DMS 273 (cell line): ENCODE data around the gene ZNF750.
A peak's percentile ranks its signal among the peaks of the same experiment; 100 is the strongest.

ENCODE experiments used
- DNase-seq: peaks from one replicate; lab custom pipeline; 2025; ENCODE audit not compliant: unreplicated experiment; lab: John Stamatoyannopoulos, UW

ZNF750 gene

DNA sequence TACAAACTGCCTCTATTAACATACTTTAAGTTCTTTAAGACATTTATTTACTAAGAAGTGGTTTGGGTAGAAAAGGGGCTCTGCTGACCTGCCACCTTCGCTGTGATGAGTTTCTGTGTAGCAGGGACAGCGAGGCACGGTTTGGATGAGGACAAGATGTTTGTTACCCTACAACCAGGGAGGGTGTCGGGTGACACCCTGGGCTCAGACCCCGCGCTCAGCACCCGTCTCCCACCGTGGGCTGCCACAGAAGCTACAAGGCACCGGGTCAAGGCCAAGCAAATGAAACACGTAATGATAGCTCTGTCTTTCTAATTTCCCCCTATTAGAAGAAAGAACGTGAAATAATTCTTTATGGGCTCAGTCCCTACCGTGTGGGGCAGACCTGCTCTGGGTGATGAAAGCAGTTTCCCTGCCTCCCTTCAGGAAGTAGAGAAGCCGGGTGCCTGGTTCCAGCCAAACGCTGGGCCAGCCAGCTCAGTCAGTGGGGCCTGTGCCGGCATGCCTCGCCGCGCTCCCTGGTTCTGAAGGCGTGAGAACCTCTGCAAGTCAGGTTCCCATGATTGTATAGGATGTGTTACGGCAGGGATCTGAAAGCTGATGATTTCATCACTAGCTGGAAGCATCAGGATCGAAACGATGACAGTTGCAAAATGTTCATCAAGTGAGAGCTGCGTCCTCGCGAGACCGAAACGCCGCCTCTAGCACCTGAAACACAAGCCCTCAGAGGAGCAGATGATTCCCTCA is 3.9 kb downstream of the ZNF750 start:
- peak; percentile 22 for DNase-seq

DNA sequence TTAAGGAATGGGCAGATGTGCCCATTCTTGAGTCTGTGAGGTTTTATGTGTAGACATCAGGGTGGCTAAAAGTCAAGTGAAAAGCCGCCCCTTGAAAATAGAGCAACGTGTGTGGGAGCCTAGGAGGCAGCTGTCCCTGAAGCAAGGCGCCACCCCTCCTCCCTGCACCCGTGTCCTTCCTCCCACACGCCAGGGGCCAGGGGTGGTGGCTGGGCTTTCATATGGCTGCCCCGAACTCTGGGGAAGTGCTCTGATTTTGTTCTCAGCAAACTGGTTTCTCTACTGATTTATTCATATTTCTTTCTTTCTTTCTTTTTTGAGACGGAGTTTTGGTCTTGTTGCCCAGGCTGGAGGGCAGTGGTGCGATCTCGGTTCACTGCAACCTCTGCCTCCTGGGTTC is 4.7 kb downstream of the ZNF750 start:
- no peak for DNase-seq

DNA sequence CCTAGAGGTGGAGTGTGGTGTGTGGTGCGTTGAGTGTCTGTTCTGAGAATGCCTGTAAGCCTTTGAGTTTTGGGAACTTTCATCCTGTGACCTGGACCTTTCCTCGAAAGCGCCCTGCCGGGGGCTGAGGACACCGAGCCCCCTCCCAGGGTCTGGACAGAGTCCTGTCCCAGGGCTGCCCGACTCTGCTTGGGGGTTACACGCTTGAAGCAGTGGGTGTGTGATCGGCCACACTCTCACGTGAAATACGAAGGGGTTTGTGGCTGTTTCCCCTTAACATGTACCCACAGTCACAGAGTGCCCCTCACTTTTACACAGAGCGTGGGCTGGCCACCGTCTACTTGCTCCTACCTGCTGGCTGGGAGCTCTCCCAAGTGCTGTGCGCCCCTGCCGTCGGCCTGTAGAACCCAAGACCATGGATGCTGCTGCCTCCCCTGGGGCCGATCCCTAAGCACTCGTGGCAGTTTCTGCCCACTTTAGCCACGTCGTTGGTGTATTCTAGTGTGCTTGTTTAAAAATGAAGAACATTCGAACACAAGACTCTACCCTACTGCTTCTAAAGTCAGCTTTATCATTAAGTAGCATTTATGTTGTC is 6.8 kb downstream of the ZNF750 start:
- no peak for DNase-seq

DNA sequence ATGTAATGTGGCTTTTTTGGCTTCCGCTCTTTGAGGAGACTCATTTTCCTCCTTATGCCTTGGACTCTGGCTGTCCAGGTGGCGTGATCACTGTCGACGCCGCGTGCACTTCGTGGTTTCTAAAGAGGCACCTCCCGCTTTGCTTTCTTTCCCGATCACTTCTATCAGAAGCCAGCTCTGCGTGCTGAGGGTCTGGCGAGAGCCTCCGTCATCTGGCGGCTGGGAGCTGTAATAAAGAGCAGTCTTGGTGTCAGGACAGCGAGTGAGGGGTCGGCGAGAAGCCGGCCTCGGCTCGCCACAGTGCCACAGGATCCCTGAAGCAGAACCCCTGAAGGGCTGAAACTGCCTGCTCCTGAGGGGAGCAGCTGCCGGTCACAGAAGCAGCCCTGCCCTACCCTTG is 7.4 kb downstream of the ZNF750 start:
- DNase-seq, result no peak

DNA sequence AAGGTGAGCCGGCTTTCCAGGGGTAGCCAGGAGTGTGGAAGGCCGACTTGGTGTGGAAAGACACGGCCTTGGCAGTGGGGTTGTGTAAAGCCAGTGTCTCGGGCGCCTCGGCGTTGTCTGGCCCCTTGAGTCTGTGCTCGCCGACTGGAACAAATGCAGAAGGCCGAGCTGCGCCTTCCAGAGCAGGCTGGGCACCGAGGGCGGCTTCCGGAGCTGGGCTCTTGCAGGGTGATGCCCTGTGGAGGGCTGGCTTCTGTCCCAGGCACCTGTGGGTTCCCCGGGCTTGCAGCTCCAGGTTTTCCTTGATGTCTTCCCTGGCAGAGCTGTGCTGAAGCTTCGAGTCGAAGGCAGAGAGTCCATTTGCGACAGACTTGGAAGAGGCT is 8.0 kb downstream of the ZNF750 start:
- DNase-seq, result no peak

DNA sequence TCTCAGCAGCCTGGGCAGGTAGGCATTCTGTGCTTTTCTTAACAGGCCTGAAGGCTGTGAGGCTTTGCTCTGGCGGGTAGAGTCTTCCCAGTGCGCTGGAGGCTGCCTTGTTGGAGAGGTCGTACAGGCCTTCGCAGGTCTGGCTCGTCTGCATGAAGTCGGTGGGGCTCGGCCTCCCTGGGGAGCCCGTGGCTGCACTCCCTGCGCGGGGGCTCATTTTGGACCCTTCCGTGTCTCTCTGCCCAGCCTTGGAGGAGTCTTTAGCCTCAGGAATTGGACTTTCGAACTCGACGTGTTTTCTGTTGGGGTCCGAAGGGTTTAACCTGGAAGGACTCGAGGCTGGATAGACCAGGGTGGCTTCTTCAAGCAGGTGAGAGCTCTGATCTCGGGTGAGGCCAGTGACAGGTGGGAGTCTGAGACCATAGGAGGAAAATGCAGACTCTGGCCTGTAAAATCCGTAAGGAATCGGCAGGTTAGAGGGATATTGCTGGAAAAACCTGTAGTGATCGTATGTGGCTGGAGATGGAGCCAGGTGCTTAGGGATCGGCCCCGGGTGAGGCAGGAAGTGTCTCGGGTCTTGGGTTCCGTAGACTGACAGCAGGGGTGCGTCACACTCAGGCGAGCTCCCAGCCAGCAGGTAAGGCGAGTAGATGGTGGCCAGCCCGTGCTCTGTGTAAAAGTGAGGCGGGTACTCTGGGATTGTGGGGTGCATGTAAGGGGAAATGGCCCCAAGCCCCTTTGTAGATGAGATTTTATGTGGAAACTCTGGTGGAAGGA is 8.6 kb downstream of the ZNF750 start:
- DNase-seq, result no peak

DNA sequence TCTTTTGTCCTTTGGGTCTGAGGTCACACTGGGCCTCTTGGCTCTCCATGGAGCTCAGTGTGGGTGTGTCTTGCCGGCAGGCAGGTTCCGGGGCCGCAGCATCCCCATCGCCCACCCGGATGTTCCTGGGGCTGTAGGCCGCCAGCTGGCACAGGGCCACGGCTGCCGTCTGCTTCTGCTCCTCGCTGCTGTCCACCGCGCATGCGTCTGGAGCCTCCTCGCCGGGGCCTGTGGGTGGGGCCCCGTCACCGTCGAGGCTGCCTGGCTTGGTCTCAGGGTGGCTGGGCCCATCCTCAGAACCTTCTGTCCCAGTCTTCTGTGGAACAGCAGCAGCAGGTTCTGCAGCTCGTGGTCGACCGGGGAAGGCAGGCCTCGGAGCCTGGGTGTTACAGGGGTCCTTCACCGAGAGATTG is 9.6 kb downstream of the ZNF750 start:
- DNase-seq, result peak; percentile 91

DNA sequence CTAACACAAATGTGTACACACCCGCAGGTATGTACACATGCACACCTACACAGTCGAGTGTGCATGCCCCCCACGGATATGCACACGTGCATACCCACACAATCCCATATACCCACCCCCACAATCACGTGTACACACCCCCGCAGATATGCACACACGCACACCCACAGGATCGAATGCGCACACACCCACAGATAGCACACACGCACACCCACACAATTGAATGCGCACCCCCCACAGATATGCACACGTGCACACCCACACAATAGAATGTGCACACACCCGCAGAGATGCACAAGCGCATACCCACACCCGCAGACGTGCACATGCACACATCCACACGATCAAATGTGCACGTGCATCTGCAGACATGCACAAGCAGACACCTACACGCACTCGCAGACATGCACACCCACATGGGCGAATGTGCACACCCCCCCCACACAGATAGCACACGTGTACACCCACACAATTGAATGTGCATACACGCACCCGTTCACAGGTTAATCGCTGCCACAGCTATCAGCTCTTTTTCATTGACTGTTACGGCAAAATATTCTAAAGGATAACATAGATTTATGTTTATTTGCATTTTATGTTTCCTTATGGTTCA is 10.8 kb downstream of the ZNF750 start:
- no peak for DNase-seq

DNA sequence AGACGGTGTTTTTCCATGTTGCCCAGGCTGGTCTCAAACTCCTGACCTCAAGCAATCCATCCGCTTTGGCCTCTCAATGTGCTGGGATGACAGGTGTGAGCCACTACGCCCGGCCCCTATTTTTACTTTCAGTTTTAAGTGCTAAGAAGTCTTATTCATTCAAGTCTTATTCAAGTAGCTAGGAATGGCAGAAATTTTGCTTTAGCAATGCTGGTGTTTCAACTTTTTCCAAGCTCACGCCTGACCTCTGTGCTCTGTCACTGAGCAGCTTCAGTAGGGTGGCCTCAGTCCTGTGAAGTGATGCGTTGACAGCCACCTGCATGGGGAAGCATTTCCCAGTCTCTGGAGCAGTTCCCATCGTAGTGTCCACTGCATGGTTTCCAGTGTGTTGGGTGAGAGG is 12.9 kb downstream of the ZNF750 start:
- DNase-seq, result no peak

DNA sequence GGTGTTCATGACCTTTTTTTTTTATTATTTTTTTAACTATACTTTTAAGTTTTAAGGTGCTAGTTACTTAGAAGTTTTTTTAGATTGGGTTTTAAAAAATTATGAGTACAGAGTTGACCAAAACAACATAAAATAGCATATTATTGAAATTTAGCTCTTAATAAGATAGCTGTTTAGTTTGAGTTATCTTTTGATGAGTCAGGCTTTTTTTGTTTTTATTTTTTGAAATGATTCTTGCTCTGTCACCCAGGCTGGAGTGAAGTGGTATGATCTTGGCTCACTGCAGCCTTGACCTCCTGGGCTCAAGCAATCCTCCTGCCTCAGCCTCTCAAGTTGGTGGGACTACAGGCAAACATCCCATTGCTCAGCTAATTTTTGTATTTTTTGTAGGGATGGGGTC is 13.6 kb downstream of the ZNF750 start:
- DNase-seq, result no peak

DNA sequence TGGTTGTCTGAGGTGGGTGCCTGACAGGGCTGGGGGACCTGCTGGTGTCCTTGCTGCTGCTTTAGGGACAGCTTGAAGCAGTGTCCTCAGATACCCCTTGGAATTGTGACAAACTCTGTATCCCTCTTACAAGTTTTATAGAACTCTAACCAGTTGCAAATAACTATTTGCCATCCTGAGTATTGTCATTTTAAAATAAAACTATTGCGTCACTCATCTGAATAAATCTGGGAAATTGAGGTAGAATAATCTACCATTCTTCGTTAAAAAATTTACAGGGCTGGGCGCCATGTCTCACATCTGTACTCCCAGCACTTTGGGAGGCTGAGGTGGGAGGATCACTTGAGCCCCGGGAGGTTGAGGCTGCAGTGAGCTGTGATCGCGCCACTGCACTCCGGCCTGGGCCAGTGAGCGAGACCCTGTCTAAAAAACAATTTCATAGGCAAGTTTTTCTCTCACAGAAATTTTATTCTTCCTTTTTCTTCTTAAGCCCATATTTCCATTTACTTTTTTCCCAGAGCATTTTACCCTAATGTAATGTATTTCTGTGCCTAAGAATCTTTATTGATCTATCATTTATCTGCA is 14.2 kb downstream of the ZNF750 start:
- DNase-seq, result no peak

DNA sequence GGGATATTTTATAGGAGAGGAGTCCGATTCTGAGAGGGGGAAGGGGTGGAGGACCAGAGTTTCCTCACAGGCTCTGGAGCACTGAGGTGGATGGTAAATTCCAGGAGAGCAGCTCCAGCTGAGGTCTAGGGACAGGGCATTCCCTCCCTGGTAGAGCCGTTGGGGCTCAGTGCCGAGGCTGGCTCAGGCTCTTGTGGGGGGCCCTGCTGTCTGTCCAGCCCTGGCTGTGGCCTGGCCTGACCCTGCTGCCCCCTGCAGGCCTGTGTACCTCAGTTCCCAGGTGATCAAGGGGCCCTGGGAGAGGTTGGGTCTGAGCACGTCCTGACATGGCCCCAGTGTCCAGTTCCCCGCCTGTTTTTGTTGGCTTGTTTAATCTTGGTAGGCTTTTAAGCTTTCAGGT is 16.8 kb downstream of the ZNF750 start:
- DNase-seq, result no peak

DNA sequence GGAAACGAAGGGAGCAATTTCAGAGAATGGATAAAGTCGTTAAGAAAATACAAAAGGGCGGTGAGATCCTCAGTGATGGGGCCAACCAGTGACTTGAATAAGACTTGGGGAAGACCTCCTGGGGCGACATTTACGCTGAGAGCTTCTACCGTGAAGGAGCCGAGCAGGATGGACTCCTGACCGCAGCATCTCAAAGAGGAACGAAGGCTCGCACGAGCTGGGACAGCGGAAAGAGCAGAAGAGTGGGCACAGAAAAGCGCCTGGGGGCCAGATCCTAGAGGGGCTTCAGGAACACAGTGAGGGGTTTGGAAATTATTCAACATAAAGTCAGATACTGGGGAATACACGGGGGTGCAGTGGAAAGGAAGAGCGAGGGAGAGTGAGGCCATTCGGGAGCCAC is 17.5 kb downstream of the ZNF750 start:
- DNase-seq, result no peak

DNA sequence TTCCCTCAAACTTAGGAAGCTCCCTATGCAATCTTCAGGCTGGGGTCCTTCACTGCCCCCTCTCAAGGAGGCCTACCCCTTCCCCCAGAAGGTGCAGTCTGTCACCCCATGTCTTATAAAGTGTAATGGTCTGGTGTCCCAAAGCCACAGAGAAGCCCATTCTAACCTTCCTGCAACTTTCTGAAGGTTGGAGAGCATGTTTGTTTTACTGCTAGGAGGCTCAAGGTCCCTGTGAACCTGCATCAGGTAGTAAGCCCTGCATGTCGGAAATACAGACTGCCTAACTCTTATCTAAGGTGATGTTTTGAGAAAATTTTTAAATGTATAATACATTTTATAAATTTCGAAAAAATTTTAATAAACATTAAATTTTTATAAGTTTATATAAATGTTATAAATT is 18.3 kb downstream of the ZNF750 start:
- DNase-seq, result no peak

DNA sequence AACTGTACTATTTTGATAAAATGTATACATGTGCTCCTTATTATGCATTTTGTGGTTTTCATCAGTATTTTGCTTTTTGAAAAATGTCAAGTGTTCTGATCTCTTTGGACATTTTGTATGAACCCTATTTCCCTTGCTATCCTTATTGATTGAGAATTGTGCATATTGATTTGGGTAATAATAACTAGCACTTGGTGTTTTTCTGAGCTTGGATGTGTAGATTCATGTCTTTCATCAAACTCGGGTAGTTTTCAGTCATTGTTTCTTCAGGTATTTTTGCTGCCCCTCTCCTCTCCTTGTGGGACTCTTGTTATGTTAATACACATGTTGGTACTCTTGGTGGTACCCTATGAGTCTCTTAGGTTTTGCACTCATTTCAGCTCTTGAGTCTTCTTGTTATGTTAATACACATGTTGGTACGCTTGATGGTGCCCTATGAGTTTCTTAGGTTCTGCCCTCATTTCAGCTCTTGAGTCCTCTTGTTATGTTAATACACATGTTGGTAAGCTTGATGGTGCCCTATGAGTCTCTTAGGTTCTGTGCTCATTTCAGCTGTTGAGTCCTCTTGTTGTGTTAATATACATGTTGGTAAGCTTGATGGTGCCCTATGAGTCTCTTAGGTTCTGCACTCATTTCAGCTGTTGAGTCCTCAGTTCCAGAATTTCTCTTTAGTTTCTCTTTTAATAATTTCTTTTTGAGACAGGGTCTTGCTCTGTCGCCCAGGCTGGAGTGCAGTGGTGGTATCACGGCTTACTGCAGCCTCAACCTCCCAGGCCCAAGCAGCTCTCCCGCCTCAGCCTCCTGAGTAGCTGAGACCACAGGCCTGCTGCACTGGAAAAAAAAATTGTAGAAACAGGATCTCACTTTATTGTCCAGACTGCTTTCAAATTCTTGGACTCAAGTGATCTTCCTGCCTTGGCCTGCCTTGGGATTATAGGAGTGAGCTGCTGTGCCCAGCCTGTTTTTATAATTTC is 19.3 kb downstream of the ZNF750 start:
- DNase-seq, result no peak

DNA sequence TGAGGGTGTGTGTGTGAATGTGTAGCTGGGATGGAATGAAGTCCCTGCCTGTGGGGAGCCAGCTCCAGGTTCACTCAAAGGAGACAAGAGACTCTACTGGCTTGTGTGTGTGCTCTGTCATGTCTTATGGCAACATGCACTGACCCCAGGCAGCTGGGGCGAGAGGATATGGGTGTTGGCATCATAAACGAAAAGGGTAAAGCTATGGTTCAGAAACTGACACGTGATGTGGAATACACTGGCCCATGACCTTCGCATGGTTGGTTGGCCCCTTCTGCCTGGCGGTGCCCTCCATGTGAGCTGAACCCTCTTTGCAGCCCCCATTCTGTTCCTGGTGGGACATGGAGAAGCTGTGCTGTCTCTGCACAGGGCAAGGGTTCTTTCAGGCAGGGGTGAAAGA is 21.9 kb downstream of the ZNF750 start:
- DNase-seq, result no peak

DNA sequence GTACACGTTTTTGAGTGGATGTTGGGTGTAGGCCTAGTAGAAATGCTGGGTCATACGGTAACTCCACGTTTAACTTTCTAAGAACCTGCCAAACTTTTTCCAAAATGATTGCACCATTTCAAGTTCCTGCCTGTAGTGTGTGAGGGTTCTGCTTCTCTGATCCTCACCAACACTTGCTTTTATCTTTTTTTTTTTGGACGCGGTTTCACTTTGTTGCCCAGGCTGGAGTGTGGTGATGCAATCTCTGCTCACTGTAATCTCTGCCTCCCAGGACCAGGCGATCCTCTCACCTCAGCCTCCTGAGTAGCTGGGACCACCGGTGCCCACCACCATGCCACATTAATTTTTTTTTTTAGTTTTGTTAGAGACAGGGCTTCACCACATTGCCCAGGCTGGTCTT is 23.5 kb downstream of the ZNF750 start:
- DNase-seq, result no peak

DNA sequence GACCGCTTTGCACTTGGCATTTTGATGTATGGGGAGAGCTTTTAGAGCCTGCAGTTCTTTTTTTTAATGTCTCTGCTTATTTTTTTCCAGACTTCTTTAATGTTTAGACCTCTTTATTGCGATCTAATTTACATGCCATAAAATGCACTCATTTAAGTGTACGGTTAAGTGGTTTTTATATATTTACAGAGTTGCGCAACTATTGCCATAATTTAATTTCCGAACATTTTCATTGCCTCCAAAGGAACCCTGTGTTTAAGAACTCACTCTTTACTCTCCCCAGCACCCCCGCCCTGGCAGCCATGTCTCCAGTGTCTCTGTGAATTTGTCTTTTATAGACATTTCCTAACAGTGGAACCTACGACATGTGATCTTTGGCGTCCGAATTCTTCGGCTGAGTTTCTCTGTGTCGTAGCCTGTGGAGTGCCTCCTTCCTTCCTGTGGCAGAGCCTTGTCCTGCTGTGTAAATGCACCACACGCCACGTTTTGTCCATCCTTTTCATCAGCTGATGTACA is 24.0 kb downstream of the ZNF750 start:
- DNase-seq, result no peak

DNA sequence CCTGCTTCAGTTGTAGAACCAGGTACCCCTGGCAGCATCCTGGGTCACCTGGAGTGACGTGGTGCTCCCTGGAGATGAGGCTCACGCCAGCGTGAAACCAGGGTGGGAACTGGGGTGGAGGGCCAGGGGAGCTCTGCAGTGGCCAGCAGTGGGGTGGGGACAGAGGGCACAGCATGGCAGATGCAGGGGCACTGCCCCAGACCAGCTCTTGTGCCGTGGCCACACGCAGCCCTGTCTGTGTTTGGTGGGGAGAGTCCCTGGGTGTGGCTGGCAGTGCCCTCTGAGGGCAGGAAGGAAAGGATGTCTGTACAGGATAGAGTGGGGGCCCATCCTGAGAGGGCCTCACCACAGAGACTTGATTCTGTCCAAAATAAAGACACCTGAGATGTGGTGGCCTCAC is 24.5 kb downstream of the ZNF750 start:
- DNase-seq, result no peak

DNA sequence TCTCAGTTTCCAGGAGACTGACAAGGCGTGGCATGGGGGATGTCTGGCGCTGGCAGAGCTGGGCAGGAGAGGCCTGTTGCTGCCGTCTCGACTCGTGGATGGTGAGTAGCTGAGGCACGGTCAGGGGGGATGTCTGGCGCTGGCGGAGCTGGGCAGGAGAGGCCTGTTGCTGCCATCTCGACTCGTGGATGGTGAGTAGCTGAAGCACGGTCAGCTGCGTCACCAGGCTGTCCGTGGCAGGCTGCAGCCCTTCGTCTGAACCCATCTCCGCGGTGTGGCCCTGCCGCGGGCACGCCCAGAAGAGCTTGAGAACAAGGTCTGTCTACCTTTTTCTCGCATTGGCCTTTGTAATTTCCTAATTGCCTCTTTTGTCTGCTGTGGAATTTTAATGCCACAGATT is 25.0 kb downstream of the ZNF750 start:
- DNase-seq, result no peak
